ENCODE results near the gene NPEPPS.
"Not testable (repeated sequence)": the region's sequence is repeated elsewhere in the genome, so short reads cannot be mapped to it uniquely, and the experiment has no call there.

DNA sequence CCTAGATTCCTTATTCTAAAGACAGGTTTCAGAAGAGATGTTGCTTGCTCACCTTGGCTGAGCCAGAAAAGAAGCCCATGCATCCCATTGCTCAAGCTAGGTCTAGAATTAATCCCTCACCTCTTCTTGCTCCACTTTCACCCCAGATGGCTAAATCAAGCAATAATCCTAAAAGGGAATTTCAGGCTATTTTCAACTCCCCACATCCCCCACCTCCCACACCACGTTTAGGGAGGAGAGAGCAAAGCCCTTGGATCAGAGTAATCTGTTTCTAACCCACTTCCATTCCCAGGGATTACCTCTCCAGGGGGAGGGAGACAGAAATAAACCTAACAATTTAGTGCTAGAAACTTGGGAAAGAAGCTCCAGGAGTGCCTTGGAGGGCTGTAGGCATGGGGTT, 31.8 kb upstream of the NPEPPS start:
- not testable (repeated sequence) for TF ChIP-seq CTCF (IDR thresholded peaks at IDR 0.05); TCF12 (IDR thresholded peaks at IDR 0.05); CHD2 (IDR thresholded peaks at IDR 0.05; ENCODE audit: low read length, partially characterized antibody); NFIC (IDR thresholded peaks at IDR 0.05; ENCODE audit: borderline replicate concordance); POLR2AphosphoS5 (IDR thresholded peaks at IDR 0.05; ENCODE audit: low read depth, low read length); SIN3A (IDR thresholded peaks at IDR 0.05; ENCODE audit: borderline replicate concordance, low read depth, low read length); EZH2phosphoT487 (IDR thresholded peaks at IDR 0.05; ENCODE audit: borderline replicate concordance, low read depth); FOXM1 (IDR thresholded peaks at IDR 0.05; ENCODE audit: low read depth); FOXJ3 (CRISPR knock-in tag; IDR thresholded peaks at IDR 0.05); MXI1 (IDR thresholded peaks at IDR 0.05; ENCODE audit: low read depth, low read length); FOSL2 (IDR thresholded peaks at IDR 0.05; ENCODE audit: borderline replicate concordance, low read depth); EP300 (IDR thresholded peaks at IDR 0.05; ENCODE audit: borderline replicate concordance in 1 of 2, low read depth in 1 of 2, low read length in 1 of 2)
- TF ChIP-seq, protein P1, sequence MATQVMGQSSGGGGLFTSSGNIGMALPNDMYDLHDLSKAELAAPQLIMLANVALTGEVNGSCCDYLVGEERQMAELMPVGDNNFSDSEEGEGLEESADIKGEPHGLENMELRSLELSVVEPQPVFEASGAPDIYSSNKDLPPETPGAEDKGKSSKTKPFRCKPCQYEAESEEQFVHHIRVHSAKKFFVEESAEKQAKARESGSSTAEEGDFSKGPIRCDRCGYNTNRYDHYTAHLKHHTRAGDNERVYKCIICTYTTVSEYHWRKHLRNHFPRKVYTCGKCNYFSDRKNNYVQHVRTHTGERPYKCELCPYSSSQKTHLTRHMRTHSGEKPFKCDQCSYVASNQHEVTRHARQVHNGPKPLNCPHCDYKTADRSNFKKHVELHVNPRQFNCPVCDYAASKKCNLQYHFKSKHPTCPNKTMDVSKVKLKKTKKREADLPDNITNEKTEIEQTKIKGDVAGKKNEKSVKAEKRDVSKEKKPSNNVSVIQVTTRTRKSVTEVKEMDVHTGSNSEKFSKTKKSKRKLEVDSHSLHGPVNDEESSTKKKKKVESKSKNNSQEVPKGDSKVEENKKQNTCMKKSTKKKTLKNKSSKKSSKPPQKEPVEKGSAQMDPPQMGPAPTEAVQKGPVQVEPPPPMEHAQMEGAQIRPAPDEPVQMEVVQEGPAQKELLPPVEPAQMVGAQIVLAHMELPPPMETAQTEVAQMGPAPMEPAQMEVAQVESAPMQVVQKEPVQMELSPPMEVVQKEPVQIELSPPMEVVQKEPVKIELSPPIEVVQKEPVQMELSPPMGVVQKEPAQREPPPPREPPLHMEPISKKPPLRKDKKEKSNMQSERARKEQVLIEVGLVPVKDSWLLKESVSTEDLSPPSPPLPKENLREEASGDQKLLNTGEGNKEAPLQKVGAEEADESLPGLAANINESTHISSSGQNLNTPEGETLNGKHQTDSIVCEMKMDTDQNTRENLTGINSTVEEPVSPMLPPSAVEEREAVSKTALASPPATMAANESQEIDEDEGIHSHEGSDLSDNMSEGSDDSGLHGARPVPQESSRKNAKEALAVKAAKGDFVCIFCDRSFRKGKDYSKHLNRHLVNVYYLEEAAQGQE (IDR thresholded peaks at IDR 0.05; ENCODE audit: low read depth, low read length) = not testable (repeated sequence)
- TF ChIP-seq, protein P2, sequence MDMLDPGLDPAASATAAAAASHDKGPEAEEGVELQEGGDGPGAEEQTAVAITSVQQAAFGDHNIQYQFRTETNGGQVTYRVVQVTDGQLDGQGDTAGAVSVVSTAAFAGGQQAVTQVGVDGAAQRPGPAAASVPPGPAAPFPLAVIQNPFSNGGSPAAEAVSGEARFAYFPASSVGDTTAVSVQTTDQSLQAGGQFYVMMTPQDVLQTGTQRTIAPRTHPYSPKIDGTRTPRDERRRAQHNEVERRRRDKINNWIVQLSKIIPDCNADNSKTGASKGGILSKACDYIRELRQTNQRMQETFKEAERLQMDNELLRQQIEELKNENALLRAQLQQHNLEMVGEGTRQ (IDR thresholded peaks at IDR 0.05; ENCODE audit: borderline replicate concordance, low read depth, low read length) = not testable (repeated sequence)

Measured in SK-N-SH (cell line).